Activated naive CD4-positive, alpha-beta T cell treated with Interleukin-2 at 50 U/mL for 16 hours (primary cell): ENCODE results near the gene FCGR2B.
"Not testable (repeated sequence)": the region's sequence is repeated elsewhere in the genome, so short reads cannot be mapped to it uniquely, and the experiment has no call there.

Experiments used
- DNase-seq: peaks from one replicate; pipeline ENCODE4 v3.0.0-alpha.2; 2020

FCGR2B gene

GRCh38 chr1:161647507-161648360 lies 15.2 kb upstream of the FCGR2B start:
- DNase-seq, result not testable (repeated sequence)

GRCh38 chr1:161653541-161653940 lies 9.4 kb upstream of the FCGR2B start:
- DNase-seq, result not testable (repeated sequence)

- not testable (repeated sequence) for DNase-seq
Measured at GRCh38 chr1:161653971-161654370, 9.0 kb upstream of the FCGR2B start.

- not testable (repeated sequence) for DNase-seq
Measured at GRCh38 chr1:161658524-161658923, 4.4 kb upstream of the FCGR2B start.

GRCh38 chr1:161661660-161662311 lies 1.2 kb upstream of the FCGR2B start:
- not testable (repeated sequence) for DNase-seq

GRCh38 chr1:161663569-161663968 lies 626 bp downstream of the FCGR2B start:
- not testable (repeated sequence) for DNase-seq

GRCh38 chr1:161664689-161665088 lies 1.7 kb downstream of the FCGR2B start:
- DNase-seq, result not testable (repeated sequence)

GRCh38 chr1:161671045-161672020 lies 8.4 kb downstream of the FCGR2B start:
- not testable (repeated sequence) for DNase-seq

GRCh38 chr1:161673437-161673836 lies 10.5 kb downstream of the FCGR2B start:
- not testable (repeated sequence) for DNase-seq

GRCh38 chr1:161674447-161674846 lies 11.5 kb downstream of the FCGR2B start:
- DNase-seq, result not testable (repeated sequence)

GRCh38 chr1:161674908-161675307 lies 12.0 kb downstream of the FCGR2B start:
- not testable (repeated sequence) for DNase-seq

- no peak for DNase-seq
Measured at GRCh38 chr1:161676441-161676840, 13.5 kb downstream of the FCGR2B start.

- no peak for DNase-seq
Measured at GRCh38 chr1:161676958-161677689, 14.2 kb downstream of the FCGR2B start.

- no peak for DNase-seq
Measured at GRCh38 chr1:161678500-161678899, 15.6 kb downstream of the FCGR2B start.

GRCh38 chr1:161681879-161682278 lies 18.9 kb downstream of the FCGR2B start:
- no peak for DNase-seq

GRCh38 chr1:161688946-161689345 lies 26.0 kb downstream of the FCGR2B start:
- no peak for DNase-seq

- DNase-seq, result no peak
Measured at GRCh38 chr1:161691846-161692245, 28.9 kb downstream of the FCGR2B start.

GRCh38 chr1:161693020-161693712 lies 30.2 kb downstream of the FCGR2B start:
- not testable (repeated sequence) for DNase-seq

GRCh38 chr1:161698302-161698701 lies 35.4 kb downstream of the FCGR2B start:
- not testable (repeated sequence) for DNase-seq

GRCh38 chr1:161702250-161702649 lies 39.3 kb downstream of the FCGR2B start:
- DNase-seq, result no peak

GRCh38 chr1:161705537-161705936 lies 42.6 kb downstream of the FCGR2B start:
- DNase-seq, result no peak

- no peak for DNase-seq
Measured at GRCh38 chr1:161706113-161706481, 43.2 kb downstream of the FCGR2B start.
